ENCODE data around the gene SMAD3.
A peak's percentile ranks its signal among the peaks of the same experiment; 100 is the strongest.

SMAD3 gene

GRCh38 chr15:67042551-67043142 is 22.8 kb upstream of the SMAD3 start:
- peak; percentile 62 for DNase-seq (ENCODE audit: low read depth)
- TF ChIP-seq, protein P1, sequence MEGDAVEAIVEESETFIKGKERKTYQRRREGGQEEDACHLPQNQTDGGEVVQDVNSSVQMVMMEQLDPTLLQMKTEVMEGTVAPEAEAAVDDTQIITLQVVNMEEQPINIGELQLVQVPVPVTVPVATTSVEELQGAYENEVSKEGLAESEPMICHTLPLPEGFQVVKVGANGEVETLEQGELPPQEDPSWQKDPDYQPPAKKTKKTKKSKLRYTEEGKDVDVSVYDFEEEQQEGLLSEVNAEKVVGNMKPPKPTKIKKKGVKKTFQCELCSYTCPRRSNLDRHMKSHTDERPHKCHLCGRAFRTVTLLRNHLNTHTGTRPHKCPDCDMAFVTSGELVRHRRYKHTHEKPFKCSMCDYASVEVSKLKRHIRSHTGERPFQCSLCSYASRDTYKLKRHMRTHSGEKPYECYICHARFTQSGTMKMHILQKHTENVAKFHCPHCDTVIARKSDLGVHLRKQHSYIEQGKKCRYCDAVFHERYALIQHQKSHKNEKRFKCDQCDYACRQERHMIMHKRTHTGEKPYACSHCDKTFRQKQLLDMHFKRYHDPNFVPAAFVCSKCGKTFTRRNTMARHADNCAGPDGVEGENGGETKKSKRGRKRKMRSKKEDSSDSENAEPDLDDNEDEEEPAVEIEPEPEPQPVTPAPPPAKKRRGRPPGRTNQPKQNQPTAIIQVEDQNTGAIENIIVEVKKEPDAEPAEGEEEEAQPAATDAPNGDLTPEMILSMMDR (conservative IDR thresholded peaks at IDR 0.05; ENCODE audit: low read depth, low read length), result no peak
- H3K4me3 ChIP-seq (ENCODE audit: low read depth, low read length), result no peak overlapping the region

GRCh38 chr15:67043939-67044771 is 21.2 kb upstream of the SMAD3 start:
- DNase-seq (ENCODE audit: low read depth), result peak; percentile 69
- H3K4me3 ChIP-seq (ENCODE audit: low read depth, low read length), result no peak overlapping the region
- TF ChIP-seq, protein P1 (conservative IDR thresholded peaks at IDR 0.05; ENCODE audit: low read depth, low read length), result no peak

DNA sequence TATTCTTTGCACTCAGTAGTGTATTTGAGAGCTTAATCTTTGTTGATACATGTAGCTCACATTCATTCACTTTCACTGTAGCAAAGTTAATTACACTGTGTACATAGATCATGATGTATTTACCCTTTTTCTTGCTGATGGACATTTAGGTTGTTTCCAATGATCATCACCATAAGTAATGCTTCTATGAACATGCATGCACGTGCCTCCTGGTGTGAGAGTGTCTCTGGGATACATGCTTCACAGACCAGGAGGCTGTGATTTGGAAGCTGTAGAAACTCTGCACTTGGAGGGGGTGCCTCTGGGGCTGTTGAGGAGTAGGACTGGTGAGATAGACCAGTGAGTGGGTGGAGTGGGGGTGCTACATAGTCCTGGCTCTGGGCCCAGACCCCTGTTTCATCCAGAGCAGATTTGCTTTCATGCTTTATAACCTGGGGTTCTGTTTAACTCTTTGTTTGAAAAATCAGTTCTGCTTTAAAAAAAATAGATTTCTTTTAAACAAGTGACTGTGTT is 18.2 kb upstream of the SMAD3 start:
- TF ChIP-seq, protein P1 (conservative IDR thresholded peaks at IDR 0.05; ENCODE audit: low read depth, low read length), result no peak
- DNase-seq (ENCODE audit: low read depth), result no peak
- H3K4me3 ChIP-seq (ENCODE audit: low read depth, low read length), result no peak overlapping the region

DNA sequence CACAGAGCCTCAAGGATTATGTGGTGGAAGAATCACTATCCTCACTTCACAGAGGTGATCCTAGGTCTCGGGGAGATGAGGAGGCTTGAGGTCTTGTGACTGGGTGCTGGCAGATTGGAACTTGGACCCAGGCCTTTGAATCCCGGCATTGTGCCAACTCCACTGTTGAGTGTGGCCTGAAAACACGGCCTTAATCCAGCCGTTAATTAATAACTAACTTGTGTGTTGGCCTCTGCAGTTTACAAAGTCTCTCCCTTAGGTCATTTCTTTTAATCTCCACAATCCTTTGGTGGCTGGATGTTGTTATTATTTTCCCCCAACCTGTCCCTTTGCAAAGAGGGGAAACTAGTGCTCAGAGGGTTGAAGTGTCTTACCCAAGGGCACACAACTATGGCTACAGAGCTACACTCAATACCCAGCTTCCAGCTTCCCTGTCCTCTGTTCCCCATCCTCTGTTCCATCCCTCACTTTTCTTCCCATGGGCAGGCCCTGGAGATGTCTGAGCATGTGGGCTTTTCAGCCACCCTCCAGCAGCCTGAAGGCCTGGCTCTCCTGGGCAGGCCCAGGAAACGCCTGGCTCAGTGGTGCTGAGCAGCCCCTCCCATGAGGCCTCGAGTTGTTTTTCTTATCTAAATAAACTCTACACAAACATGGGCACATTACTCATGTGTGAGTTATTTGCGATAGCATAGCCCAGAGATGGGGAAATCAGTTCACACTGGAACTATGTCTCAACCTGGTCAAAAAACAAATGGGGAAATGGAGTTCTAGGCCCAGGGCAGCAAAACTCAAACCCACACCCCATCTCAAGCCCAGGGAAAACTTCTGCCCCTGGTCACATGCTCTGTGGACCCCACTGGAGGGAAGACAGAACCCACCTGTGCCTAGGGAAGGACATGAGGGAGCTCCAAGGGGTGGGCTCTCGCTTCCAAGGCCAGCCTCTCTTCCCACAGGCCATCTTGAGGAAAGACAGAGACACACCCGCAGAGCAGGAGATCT is 16.8 kb upstream of the SMAD3 start:
- peak; percentile 92 for DNase-seq (ENCODE audit: low read depth)
- no peak overlapping the region for H3K4me3 ChIP-seq (ENCODE audit: low read depth, low read length)
- TF ChIP-seq, protein P1 (conservative IDR thresholded peaks at IDR 0.05; ENCODE audit: low read depth, low read length), result no peak

GRCh38 chr15:67049351-67050044 is 15.9 kb upstream of the SMAD3 start:
- DNase-seq (ENCODE audit: low read depth), result peak; percentile 85
- no peak overlapping the region for H3K4me3 ChIP-seq (ENCODE audit: low read depth, low read length)
- TF ChIP-seq, protein P1 (conservative IDR thresholded peaks at IDR 0.05; ENCODE audit: low read depth, low read length), result no peak

- peak; percentile 64 for DNase-seq (ENCODE audit: low read depth)
- H3K4me3 ChIP-seq (ENCODE audit: low read depth, low read length), result no peak overlapping the region
- TF ChIP-seq, protein P1 (conservative IDR thresholded peaks at IDR 0.05; ENCODE audit: low read depth, low read length), result no peak
These were observed 15.3 kb upstream of the SMAD3 start for GRCh38 chr15:67050062-67050461.

Data from choroid plexus epithelial cell (primary cell).